Tongue (tissue), 3 donors: ENCODE data around the gene EZR. TPM values are rescaled to one million over a fixed set of nuclear protein-coding genes. Genes with fewer than 3 reads are reported as not detected.

Source experiments
- DNase-seq: peaks from one replicate; pipeline ENCODE4 v3.0.0-alpha.2; 2015
- small RNA-seq: library from RNA; depleted of rRNA; stranded (forward); fragments of <200 nt; gene quantifications from one replicate; pipeline ENCODE3, GENCODE V24; 2014; ENCODE audit warnings: low replicate concordance
- total RNA-seq: library from RNA; depleted of rRNA; stranded (reverse); fragments of >200 nt; gene quantifications from one replicate; pipeline ENCODE4 v1.2.3, GENCODE V29; 2014

Gene EZR
- total RNA-seq, 1 donor from 2014 or later = 66.9 TPM

- no peak for DNase-seq
These were observed 93.5 kb downstream of the EZR start for GRCh38 chr6:158725704-158726103.

- DNase-seq = no peak
These were observed 96.9 kb downstream of the EZR start for GRCh38 chr6:158722176-158722729.

- peak; percentile 53 for DNase-seq
These were observed 100.6 kb downstream of the EZR start for GRCh38 chr6:158718461-158719046.

GRCh38 chr6:158717341-158718330, 101.5 kb downstream of the EZR start:
- DNase-seq = no peak

Small RNA genes lying within 50 kb of the gene (small RNA-seq; reads per million reads assigned to genes)
- gene MIR3918 = not detected

Other genes starting within 250 kb of the EZR start
- 47.3 TPM for gene DYNLT1, start 174.6 kb downstream of the EZR start, total RNA-seq
- 9.9 TPM for gene SYTL3, start 169.3 kb downstream of the EZR start, total RNA-seq
- gene RSPH3, start 180.8 kb upstream of the EZR start, total RNA-seq = 7.8 TPM
- gene TAGAP, start 225.6 kb upstream of the EZR start, total RNA-seq = 3.6 TPM